SHP77 treated with DMSO at 0.1 percent for 48 hours (cell line): ENCODE results near the gene LIPK.

ENCODE experiments used
- DNase-seq: peaks from one replicate; lab custom pipeline; 2025; lab: John Stamatoyannopoulos, UW

LIPK gene

DNA sequence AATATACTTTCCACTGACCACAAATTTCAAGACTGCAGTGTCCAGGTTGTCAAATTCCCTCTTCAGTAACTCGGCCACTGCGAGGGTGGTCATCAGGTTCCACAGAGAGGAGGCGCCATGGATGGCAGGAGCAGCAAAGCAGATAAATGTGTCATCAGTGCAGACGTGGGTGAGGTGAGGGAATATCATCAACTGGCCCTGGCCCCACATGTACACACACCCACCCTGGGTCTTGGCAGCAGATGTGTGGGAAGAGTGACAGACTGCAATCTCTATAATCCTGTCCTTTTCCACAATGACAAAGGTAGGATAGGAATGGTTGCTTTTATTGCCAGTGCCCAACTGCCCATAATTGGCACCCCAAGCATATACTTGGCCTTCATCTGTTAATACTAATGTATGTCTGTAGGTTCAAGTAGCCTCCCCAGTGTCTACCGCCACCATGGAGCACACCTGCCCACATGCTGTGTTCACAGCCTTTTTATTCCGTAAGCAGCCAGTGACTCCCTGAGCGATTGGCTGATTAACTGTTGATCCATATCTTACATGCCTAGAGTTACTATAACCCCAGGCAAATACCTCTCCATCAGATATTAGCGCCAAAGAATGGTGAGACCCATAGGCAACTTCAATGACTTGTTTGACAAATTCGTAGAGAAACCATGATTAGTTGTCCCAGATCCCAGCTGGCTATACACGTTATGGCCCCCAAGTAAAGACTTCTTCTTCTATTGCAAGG lies 80.2 kb downstream of the LIPK start:
- no peak for DNase-seq

DNA sequence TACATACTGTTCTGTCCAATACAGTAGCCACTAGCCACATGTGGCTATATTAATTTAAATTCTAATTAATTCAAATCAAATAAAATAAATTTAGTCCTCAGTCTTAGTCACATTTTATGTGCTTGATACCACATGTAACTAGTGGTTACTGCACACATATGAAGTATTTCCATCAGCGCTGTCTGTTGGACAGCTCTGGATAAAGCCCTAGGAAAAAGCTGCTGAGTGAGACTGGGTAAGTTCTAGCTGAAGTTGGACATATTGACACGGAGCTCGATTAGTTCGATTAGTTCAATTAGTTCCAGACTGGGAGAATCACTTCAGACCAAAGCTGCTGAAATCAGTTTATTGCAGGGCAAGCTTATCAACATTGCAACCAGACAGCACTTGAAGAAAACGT lies 81.4 kb downstream of the LIPK start:
- DNase-seq, result no peak

DNA sequence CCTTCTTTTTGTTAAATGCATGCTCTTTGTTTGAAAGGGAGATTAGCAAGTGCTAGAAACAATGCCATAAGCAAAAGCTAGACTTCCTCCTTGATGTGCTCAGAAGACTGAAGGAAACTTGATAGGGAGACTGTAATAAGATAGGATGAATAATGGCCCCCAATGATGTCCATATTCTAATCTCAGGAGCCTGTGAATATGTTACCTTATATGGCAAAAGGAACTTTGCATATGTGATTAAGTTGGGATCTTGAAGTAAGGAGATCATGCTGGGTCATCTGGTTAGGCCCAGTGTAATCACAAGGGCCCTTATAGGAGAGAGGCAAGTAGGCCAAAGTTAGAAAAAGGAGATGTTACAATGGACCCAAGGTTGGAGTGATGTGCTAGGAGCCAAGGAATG lies 82.9 kb downstream of the LIPK start:
- no peak for DNase-seq

DNA sequence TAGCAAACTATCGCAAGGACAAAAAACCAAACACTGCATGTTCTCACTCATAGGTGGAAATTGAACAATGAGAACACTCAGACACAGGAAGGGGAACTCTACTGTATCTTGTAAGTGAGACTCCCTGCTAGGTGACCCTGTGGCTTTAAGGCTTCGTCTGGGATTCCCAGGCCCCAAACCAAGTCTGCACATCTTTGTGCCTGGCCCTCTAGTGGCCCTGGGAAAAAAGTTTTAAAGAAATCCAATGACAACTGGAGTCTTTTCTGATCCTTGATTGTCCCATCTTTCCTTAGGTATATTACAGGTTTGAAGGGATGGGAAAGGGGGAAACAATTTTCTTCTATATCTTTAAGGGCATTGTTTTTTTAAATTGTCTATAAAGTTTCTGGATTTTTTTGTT lies 85.9 kb downstream of the LIPK start:
- DNase-seq, result no peak

DNA sequence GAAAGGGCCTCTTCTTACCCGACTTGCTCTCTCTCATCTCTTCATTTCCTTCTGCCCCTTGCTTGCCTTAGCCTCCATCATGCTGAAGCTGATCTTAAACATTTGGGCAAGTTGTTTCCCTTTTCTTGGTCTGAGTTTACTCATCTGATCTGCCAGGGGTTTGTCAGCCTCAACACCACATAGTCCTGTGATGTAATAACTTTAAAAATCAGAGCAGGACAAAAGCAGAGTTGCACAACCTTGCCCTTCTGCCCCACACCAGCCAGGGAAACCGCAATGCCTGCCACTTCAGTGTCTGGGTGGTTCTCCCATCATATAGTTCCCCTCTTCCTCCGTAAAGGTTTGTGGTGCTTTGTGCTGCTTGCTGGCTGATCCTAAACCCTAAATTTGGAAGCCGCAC lies 86.6 kb downstream of the LIPK start:
- DNase-seq, result no peak

DNA sequence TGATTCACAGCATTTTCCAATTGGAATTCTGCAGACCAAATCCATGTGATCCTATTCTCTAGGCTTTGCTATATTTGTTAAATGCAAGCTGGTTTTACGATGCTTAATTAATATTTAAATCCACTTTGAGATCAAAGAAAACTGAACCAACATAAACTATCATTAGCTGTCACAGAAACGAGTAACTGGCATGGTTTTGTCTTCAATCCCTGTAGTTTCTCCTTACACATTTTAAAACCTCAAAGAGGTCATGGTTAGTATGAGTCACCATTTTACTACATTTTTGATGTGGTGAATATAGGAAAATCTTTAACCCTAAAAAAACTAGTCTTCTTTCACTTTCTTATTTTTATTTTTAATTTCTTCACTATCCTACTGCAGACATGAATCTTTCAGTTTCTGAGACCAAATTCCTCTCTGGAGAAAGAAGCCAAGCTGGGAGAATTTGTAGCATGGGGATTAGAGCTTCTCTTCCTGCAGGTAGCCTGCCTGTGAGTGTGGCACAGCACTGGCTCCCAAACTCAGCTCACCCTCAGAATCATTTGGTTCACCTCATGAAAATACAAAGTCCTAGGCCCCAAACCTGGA lies 87.8 kb downstream of the LIPK start:
- DNase-seq, result no peak

DNA sequence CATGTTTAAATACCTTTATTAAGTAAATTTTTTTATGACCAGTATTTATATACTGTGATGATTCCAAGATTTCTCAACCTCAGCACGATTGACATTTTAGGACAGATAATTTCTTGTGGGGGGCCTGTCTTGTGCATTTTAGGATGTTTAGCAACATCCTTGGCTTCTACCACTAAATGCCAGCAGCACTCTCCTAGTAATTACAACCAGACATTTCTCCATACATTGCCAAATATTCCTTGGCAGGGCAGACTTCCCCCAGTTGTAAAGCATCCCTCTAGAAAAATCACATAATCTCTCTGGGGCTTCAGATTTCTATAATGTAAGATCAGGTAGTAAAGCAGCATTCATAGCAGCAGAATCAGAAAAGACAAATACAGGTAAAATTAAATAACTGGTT lies 88.7 kb downstream of the LIPK start:
- no peak for DNase-seq

DNA sequence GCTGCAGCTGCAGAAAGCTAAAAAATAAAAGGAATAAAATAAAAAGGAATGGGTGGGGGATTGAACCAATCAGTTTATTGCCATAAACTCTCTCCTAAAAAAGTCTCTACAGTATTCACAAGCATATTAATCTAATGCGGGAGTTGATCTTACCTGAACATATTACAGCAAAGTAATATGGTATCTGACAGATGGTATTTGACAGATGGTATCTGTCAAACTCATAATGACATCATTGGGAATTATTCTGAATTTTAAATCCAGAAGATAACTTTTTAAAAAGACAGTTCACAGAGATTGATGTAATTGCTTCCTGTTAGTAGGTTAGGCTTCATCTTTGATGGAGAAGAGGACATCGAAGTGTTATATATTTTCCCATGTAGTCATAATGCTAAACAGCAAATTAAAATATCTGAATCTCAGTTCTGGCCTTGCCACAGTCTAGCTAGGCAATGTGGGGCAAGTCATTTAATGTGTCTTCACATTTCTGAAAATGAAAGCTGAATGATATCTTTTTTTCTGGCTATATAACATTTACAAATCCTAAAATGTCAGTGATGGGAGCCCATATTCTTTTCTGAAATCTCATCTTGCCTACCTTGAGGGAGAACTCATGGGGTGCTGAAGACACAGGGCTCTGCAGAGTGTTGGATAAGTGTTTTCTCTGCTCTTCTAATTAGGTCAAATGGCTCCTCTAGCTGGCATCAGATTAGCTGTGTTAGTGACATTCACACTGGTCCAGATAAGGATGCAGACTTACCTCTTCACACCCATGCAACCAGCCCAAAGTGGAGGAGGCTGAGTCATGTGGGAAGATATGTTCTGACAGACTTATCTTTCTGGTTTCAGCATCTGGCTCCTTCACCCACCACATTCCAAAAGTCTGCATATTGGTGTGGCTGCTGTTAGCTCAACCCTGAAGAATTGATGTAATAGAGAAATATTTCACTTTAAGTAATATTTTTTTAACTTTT lies 94.4 kb downstream of the LIPK start:
- no peak for DNase-seq
